GM23338 (cell line): Measurements from ENCODE around the gene CIB1. TPM values are rescaled to one million over a fixed set of nuclear protein-coding genes. Genes with fewer than 3 reads are reported as not detected.

Experiments used
- ATAC-seq: fragments of 200-7000 bp; cut with Tn5 transposase; 3 replicates; pipeline ENCODE4 v1.9.1; 2020
- DNase-seq: peaks from one replicate; pipeline ENCODE4 v3.0.0-alpha.2; 2015; ENCODE audit warnings: low spot score
- H2AFZ ChIP-seq: fragments of 200-600 bp; sonication (generic); 2 replicates; pipeline ENCODE4 v1.8.0; 2016; ENCODE audit warnings: antibody characterized with exemption, mild to moderate bottlenecking, moderate library complexity
- H3F3A ChIP-seq: fragments of 200-600 bp; sonication (generic); replicated peaks from 2 replicates; pipeline ENCODE4 v1.8.0; 2017; ENCODE audit warnings: antibody characterized with exemption, mixed run types, low read depth
- H3K27ac ChIP-seq: fragments of 200-600 bp; sonication (generic); 2 replicates; pipeline ENCODE4 v1.6.1; 2016; ENCODE audit warnings: low read depth
- H3K27me3 ChIP-seq: fragments of 200-600 bp; sonication (generic); 2 replicates; pipeline ENCODE4 v1.8.0; 2016; ENCODE audit warnings: mild to moderate bottlenecking, mixed run types, moderate library complexity; ENCODE audit not compliant: insufficient read depth
- H3K36me3 ChIP-seq: fragments of 200-600 bp; sonication (generic); 2 replicates; pipeline ENCODE4 v1.8.0; 2016; ENCODE audit warnings: mild to moderate bottlenecking; ENCODE audit not compliant: insufficient read depth
- H3K4me1 ChIP-seq: fragments of 200-600 bp; sonication (generic); 2 replicates; pipeline ENCODE4 v1.8.0; 2016; ENCODE audit warnings: mild to moderate bottlenecking, moderate library complexity; ENCODE audit not compliant: insufficient read depth
- H3K4me2 ChIP-seq: fragments of 200-600 bp; sonication (generic); 2 replicates; pipeline ENCODE4 v1.7.1; 2017; ENCODE audit warnings: mixed run types
- H3K4me3 ChIP-seq: fragments of 200-600 bp; sonication (generic); 2 replicates; pipeline ENCODE4 v1.6.1; 2016; ENCODE audit warnings: mixed run types
- H3K79me2 ChIP-seq: fragments of 200-600 bp; sonication (generic); replicated peaks from 2 replicates; pipeline ENCODE4 v1.8.0; 2017; ENCODE audit warnings: mild to moderate bottlenecking; ENCODE audit not compliant: insufficient read depth
- H3K9me2 ChIP-seq: fragments of 200-600 bp; sonication (generic); 2 replicates; pipeline ENCODE4 v1.8.0; 2017; ENCODE audit not compliant: insufficient read depth
- H4K20me1 ChIP-seq: fragments of 200-600 bp; sonication (generic); replicated peaks from 2 replicates; pipeline ENCODE4 v1.8.0; 2017; ENCODE audit warnings: mild to moderate bottlenecking; ENCODE audit not compliant: insufficient read depth
- H3K27ac Mint-ChIP-seq: 2 replicates; pipeline ENCODE4 v1.8.0; 2020; ENCODE audit warnings: inconsistent platforms, mild to moderate bottlenecking, moderate library complexity, mixed read lengths
- H3K27me3 Mint-ChIP-seq: 3 replicates; pipeline ENCODE4 v1.8.0; 2022; ENCODE audit warnings: low read depth, mild to moderate bottlenecking, moderate library complexity, mixed read lengths, inconsistent platforms; ENCODE audit not compliant: insufficient read depth, poor library complexity
- H3K36me3 Mint-ChIP-seq: 3 replicates; pipeline ENCODE4 v1.8.0; 2021; ENCODE audit warnings: low read depth, mild to moderate bottlenecking, inconsistent platforms, moderate library complexity, mixed read lengths
- H3K4me1 Mint-ChIP-seq: 3 replicates; pipeline ENCODE4 v1.8.0; 2020; ENCODE audit warnings: mild to moderate bottlenecking, inconsistent platforms, mixed read lengths
- H3K4me3 Mint-ChIP-seq: 3 replicates; pipeline ENCODE4 v1.8.0; 2021; ENCODE audit warnings: moderate library complexity, mild to moderate bottlenecking, inconsistent platforms, mixed read lengths
- H3K9me3 Mint-ChIP-seq: 3 replicates; pipeline ENCODE4 v1.8.0; 2020; ENCODE audit warnings: moderate library complexity, mild to moderate bottlenecking, inconsistent platforms, mixed read lengths
- CREB1 ChIP-seq: fragments of 250-450 bp; sonication (Bioruptor Pico); IDR thresholded peaks from 2 replicates; pipeline ENCODE4 v1.5.0; 2020; ENCODE audit warnings: low read depth, mild to moderate bottlenecking, moderate library complexity
- EZH2 ChIP-seq: fragments of 200-600 bp; sonication (generic); IDR thresholded peaks from one replicate; pipeline ENCODE4 v1.8.0; 2017; ENCODE audit warnings: antibody characterized with exemption, mild to moderate bottlenecking, low read depth; ENCODE audit not compliant: unreplicated experiment
- EZH2phosphoT487 ChIP-seq: fragments of 200-600 bp; sonication (generic); IDR thresholded peaks from one replicate; pipeline ENCODE4 v1.8.1; 2018; ENCODE audit warnings: antibody characterized with exemption; ENCODE audit not compliant: unreplicated experiment
- JUNB ChIP-seq: IDR thresholded peaks from one replicate; pipeline ENCODE4 v1.6.1; 2016; ENCODE audit warnings: antibody characterized with exemption; ENCODE audit not compliant: unreplicated experiment
- NANOG ChIP-seq: IDR thresholded peaks from 2 replicates; pipeline ENCODE4 v1.6.1; 2016; ENCODE audit warnings: antibody characterized with exemption, borderline replicate concordance
- POLR2AphosphoS5 ChIP-seq: IDR thresholded peaks from 2 replicates; pipeline ENCODE4 v1.6.1; 2016; ENCODE audit warnings: antibody characterized with exemption, low read depth
- STAT1 ChIP-seq: IDR thresholded peaks from one replicate; pipeline ENCODE4 v1.6.1; 2016; ENCODE audit warnings: antibody characterized with exemption; ENCODE audit not compliant: unreplicated experiment
- ZNF114 ChIP-seq: fragments of 250-450 bp; sonication (Bioruptor Pico); IDR thresholded peaks from 2 replicates; pipeline ENCODE4 v1.5.0; 2020; ENCODE audit warnings: mild to moderate bottlenecking, moderate library complexity
- ZNF331 ChIP-seq: fragments of 250-450 bp; sonication (Bioruptor Pico); IDR thresholded peaks from 2 replicates; pipeline ENCODE4 v1.5.0; 2020; ENCODE audit warnings: low read depth, mild to moderate bottlenecking, moderate library complexity
- polyA plus RNA-seq: library from polyadenylated mRNA; unstranded; fragments of >200 nt; fragmentation: Nextera tagmentation; extraction: Ambion mirVana; gene quantifications from 2 replicates; pipeline ENCODE4 v1.2.1, GENCODE V29; 2016
- total RNA-seq: library from RNA; depleted of rRNA; stranded (reverse); fragments of >200 nt; shearing (Covaris generic); gene quantifications from 2 replicates; pipeline ENCODE4 v1.2.3, GENCODE V29; 2014
- TF ChIP-seq, protein P1 (sequence below): IDR thresholded peaks from 2 replicates; pipeline ENCODE4 v1.6.1; 2016; ENCODE audit warnings: antibody characterized with exemption
- TF ChIP-seq, protein P2 (sequence below): fragments of 250-450 bp; sonication (Bioruptor Pico); IDR thresholded peaks from 2 replicates; pipeline ENCODE4 v1.5.0; 2020; ENCODE audit warnings: mild to moderate bottlenecking, moderate library complexity
- TF ChIP-seq, protein P3 (sequence below), 2 experiments: fragments of 200-600 bp in 1 of 2; sonication (generic) in 1 of 2; conservative IDR thresholded peaks; 2 replicates each; pipeline versions ENCODE4 v1.5.1 to v1.6.1; 2016 to 2017; ENCODE audit warnings: antibody characterized with exemption in 2 of 2, low read depth in 2 of 2, mild to moderate bottlenecking in 2 of 2, moderate library complexity in 1 of 2
- TF ChIP-seq, protein P4 (sequence below): IDR thresholded peaks from one replicate; pipeline ENCODE4 v1.6.1; 2018; ENCODE audit warnings: antibody characterized with exemption; ENCODE audit not compliant: unreplicated experiment

The CIB1 gene
- total and polyA plus RNA-seq, 2 experiments from 2014 or later: 9.8 to 35.9 TPM

DNA sequence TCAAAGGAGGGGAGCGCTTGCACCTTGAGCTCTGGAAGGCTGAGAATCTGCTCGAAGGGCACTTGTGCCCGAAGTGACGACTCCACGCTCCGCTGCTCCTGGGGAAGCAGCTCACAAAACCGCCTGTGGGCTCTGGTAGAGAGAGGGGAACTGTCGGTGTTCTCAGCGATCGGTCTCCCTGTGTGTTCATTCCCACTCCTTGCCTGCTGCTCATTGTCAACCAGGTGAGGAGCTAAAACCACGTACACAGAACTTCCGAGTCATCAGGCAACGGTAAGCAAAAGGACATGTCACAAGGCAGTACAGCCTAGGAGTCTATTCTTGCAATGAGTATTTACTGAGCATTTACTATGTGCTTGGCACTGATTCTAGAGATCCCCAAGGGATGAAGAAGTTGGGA is 1.5 kb downstream of the CIB1 start:
- Mint-ChIP-seq H3K27me3 (peaks cover 13% of the 10 kb centered on the region), H3K9me3 (no peaks in the 10 kb centered on the region), H3K27ac (no peak overlapping the region), H3K4me1 (peaks cover 7% of the 10 kb centered on the region), H3K36me3 (peaks cover 15% of the 10 kb centered on the region), H3K4me3 (peak overlapping the region; percentile 76)
- Histone ChIP-seq H3K9me2 (no peaks in the 10 kb centered on the region), H3K4me1 (peaks cover 14% of the 10 kb centered on the region; the same call in 1 of the 2 replicates), H3K36me3 (peaks cover 7% of the 10 kb centered on the region; the same call in 1 of the 2 replicates), H4K20me1 (no peaks in the 10 kb centered on the region), H3K27ac (no peak overlapping the region), H3K4me3 (0 out of 2 replicates have a peak overlapping the region, but pooled peaks have one; percentile 85), H3F3A (peaks cover 11% of the 10 kb centered on the region; the same call in 1 of the 2 replicates), H3K4me2 (peak overlapping the region; percentile 89; the same call in 1 of the 2 replicates), H3K79me2 (no peaks in the 10 kb centered on the region), H3K27me3 (no peaks in the 10 kb centered on the region), H2AFZ (no peak overlapping the region)
- DNase-seq (no peak), ATAC-seq (no peak)
- TF ChIP-seq JUNB: no peak
- TF ChIP-seq STAT1: no peak
- TF ChIP-seq, protein P1, sequence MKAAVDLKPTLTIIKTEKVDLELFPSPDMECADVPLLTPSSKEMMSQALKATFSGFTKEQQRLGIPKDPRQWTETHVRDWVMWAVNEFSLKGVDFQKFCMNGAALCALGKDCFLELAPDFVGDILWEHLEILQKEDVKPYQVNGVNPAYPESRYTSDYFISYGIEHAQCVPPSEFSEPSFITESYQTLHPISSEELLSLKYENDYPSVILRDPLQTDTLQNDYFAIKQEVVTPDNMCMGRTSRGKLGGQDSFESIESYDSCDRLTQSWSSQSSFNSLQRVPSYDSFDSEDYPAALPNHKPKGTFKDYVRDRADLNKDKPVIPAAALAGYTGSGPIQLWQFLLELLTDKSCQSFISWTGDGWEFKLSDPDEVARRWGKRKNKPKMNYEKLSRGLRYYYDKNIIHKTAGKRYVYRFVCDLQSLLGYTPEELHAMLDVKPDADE: no peak
- TF ChIP-seq ZNF114 (CRISPR knock-in tag): no peak
- TF ChIP-seq, protein P2, sequence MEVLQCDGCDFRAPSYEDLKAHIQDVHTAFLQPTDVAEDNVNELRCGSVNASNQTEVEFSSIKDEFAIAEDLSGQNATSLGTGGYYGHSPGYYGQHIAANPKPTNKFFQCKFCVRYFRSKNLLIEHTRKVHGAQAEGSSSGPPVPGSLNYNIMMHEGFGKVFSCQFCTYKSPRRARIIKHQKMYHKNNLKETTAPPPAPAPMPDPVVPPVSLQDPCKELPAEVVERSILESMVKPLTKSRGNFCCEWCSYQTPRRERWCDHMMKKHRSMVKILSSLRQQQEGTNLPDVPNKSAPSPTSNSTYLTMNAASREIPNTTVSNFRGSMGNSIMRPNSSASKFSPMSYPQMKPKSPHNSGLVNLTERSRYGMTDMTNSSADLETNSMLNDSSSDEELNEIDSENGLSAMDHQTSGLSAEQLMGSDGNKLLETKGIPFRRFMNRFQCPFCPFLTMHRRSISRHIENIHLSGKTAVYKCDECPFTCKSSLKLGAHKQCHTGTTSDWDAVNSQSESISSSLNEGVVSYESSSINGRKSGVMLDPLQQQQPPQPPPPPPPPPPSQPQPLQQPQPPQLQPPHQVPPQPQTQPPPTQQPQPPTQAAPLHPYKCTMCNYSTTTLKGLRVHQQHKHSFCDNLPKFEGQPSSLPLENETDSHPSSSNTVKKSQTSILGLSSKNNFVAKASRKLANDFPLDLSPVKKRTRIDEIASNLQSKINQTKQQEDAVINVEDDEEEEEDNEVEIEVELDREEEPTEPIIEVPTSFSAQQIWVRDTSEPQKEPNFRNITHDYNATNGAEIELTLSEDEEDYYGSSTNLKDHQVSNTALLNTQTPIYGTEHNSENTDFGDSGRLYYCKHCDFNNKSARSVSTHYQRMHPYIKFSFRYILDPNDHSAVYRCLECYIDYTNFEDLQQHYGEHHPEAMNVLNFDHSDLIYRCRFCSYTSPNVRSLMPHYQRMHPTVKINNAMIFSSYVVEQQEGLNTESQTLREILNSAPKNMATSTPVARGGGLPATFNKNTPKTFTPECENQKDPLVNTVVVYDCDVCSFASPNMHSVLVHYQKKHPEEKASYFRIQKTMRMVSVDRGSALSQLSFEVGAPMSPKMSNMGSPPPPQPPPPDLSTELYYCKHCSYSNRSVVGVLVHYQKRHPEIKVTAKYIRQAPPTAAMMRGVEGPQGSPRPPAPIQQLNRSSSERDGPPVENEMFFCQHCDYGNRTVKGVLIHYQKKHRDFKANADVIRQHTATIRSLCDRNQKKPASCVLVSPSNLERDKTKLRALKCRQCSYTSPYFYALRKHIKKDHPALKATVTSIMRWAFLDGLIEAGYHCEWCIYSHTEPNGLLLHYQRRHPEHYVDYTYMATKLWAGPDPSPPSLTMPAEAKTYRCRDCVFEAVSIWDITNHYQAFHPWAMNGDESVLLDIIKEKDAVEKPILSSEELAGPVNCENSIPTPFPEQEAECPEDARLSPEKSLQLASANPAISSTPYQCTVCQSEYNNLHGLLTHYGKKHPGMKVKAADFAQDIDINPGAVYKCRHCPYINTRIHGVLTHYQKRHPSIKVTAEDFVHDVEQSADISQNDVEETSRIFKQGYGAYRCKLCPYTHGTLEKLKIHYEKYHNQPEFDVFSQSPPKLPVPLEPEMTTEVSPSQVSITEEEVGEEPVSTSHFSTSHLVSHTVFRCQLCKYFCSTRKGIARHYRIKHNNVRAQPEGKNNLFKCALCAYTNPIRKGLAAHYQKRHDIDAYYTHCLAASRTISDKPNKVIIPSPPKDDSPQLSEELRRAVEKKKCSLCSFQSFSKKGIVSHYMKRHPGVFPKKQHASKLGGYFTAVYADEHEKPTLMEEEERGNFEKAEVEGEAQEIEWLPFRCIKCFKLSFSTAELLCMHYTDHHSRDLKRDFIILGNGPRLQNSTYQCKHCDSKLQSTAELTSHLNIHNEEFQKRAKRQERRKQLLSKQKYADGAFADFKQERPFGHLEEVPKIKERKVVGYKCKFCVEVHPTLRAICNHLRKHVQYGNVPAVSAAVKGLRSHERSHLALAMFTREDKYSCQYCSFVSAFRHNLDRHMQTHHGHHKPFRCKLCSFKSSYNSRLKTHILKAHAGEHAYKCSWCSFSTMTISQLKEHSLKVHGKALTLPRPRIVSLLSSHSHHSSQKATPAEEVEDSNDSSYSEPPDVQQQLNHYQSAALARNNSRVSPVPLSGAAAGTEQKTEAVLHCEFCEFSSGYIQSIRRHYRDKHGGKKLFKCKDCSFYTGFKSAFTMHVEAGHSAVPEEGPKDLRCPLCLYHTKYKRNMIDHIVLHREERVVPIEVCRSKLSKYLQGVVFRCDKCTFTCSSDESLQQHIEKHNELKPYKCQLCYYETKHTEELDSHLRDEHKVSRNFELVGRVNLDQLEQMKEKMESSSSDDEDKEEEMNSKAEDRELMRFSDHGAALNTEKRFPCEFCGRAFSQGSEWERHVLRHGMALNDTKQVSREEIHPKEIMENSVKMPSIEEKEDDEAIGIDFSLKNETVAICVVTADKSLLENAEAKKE (CRISPR knock-in tag): no peak
- TF ChIP-seq, protein P3, sequence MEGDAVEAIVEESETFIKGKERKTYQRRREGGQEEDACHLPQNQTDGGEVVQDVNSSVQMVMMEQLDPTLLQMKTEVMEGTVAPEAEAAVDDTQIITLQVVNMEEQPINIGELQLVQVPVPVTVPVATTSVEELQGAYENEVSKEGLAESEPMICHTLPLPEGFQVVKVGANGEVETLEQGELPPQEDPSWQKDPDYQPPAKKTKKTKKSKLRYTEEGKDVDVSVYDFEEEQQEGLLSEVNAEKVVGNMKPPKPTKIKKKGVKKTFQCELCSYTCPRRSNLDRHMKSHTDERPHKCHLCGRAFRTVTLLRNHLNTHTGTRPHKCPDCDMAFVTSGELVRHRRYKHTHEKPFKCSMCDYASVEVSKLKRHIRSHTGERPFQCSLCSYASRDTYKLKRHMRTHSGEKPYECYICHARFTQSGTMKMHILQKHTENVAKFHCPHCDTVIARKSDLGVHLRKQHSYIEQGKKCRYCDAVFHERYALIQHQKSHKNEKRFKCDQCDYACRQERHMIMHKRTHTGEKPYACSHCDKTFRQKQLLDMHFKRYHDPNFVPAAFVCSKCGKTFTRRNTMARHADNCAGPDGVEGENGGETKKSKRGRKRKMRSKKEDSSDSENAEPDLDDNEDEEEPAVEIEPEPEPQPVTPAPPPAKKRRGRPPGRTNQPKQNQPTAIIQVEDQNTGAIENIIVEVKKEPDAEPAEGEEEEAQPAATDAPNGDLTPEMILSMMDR (conservative IDR thresholded peaks at IDR 0.05; ENCODE audit: low read depth in 2 of 2): no peak
- no peak for TF ChIP-seq POLR2AphosphoS5
- no peak for TF ChIP-seq EZH2phosphoT487
- no peak for TF ChIP-seq CREB1 (CRISPR knock-in tag)
- TF ChIP-seq EZH2: no peak
- TF ChIP-seq, protein P4, sequence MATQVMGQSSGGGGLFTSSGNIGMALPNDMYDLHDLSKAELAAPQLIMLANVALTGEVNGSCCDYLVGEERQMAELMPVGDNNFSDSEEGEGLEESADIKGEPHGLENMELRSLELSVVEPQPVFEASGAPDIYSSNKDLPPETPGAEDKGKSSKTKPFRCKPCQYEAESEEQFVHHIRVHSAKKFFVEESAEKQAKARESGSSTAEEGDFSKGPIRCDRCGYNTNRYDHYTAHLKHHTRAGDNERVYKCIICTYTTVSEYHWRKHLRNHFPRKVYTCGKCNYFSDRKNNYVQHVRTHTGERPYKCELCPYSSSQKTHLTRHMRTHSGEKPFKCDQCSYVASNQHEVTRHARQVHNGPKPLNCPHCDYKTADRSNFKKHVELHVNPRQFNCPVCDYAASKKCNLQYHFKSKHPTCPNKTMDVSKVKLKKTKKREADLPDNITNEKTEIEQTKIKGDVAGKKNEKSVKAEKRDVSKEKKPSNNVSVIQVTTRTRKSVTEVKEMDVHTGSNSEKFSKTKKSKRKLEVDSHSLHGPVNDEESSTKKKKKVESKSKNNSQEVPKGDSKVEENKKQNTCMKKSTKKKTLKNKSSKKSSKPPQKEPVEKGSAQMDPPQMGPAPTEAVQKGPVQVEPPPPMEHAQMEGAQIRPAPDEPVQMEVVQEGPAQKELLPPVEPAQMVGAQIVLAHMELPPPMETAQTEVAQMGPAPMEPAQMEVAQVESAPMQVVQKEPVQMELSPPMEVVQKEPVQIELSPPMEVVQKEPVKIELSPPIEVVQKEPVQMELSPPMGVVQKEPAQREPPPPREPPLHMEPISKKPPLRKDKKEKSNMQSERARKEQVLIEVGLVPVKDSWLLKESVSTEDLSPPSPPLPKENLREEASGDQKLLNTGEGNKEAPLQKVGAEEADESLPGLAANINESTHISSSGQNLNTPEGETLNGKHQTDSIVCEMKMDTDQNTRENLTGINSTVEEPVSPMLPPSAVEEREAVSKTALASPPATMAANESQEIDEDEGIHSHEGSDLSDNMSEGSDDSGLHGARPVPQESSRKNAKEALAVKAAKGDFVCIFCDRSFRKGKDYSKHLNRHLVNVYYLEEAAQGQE: no peak
- no peak for TF ChIP-seq ZNF331
- TF ChIP-seq NANOG: no peak
